H1 (cell line): ENCODE results near the gene CDT1. TPM values are rescaled to one million over a fixed set of nuclear protein-coding genes. Genes with fewer than 3 reads are reported as not detected.

Experiments
- CTCF ChIA-PET: fragments of 300-600 bp; sonication (Branson Sonifier 250); formaldehyde crosslinking; loops from one replicate; lab custom pipeline; 2021; ENCODE audit not compliant: partially characterized antibody; lab: Charles Lee
- POLR2A ChIA-PET: fragments of 300-600 bp; sonication (Branson Sonifier 250); formaldehyde crosslinking; loops from one replicate; lab custom pipeline; 2021; ENCODE audit warnings: inconsistent platforms; ENCODE audit not compliant: partially characterized antibody; lab: Charles Lee
- DNase-seq, 2 experiments: peaks; one replicate each; pipeline versions ENCODE4 v3.0.0 to v3.0.0-alpha.2; 2010 to 2022; ENCODE audit warnings: low spot score in 2 of 2, low read depth in 1 of 2, mixed read lengths in 1 of 2
- FAIRE-seq: peaks from 2 replicates; lab custom pipeline; 2011; peaks lifted over from hg19 to GRCh38; lab: Jason Lieb, UNC
- H2AFZ ChIP-seq: 2 replicates; pipeline ENCODE4 v1.8.1; 2012; ENCODE audit warnings: low read length, inconsistent platforms
- H2AK5ac ChIP-seq: 2 replicates; pipeline ENCODE4 v1.6.1; 2013; ENCODE audit warnings: low read depth, low read length
- H2BK120ac ChIP-seq: replicated peaks from 2 replicates; pipeline ENCODE3; 2013; ENCODE audit warnings: low read depth, low read length, inconsistent platforms
- H2BK12ac ChIP-seq: 2 replicates; pipeline ENCODE4 v1.6.1; 2013; ENCODE audit warnings: low read depth, low read length
- H2BK15ac ChIP-seq: 2 replicates; pipeline ENCODE4 v1.6.1; 2013; ENCODE audit warnings: low read length
- H2BK20ac ChIP-seq: 2 replicates; pipeline ENCODE4 v1.6.1; 2013; ENCODE audit warnings: low read length
- H2BK5ac ChIP-seq: 2 replicates; pipeline ENCODE4 v1.6.1; 2013; ENCODE audit warnings: low read depth, low read length
- H3K14ac ChIP-seq: 2 replicates; pipeline ENCODE4 v1.6.1; 2013; ENCODE audit warnings: inconsistent platforms; ENCODE audit not compliant: insufficient read length
- H3K18ac ChIP-seq: 2 replicates; pipeline ENCODE4 v1.6.1; 2013; ENCODE audit warnings: low read length; ENCODE audit errors: extremely low read depth
- H3K23ac ChIP-seq: 2 replicates; pipeline ENCODE4 v1.6.1; 2013; ENCODE audit warnings: inconsistent platforms; ENCODE audit not compliant: insufficient read length
- H3K23me2 ChIP-seq: 2 replicates; pipeline ENCODE4 v1.6.1; 2013; ENCODE audit warnings: low read depth, low read length
- H3K27ac ChIP-seq: 2 replicates; pipeline ENCODE4 v1.6.1; 2011; ENCODE audit warnings: low read depth, low read length, inconsistent platforms
- H3K27me3 ChIP-seq, 4 experiments: replicated peaks in 1 of 4; 1 replicate in 1 of 4; 2 replicates in 3 of 4; pipeline versions ENCODE4 v1.6.1 to v1.8.1; 2011 to 2013; ENCODE audit warnings: low read length in 3 of 4, mild to moderate bottlenecking in 3 of 4, inconsistent platforms in 2 of 4, mixed read lengths in 2 of 4, moderate library complexity in 1 of 4; ENCODE audit not compliant: control insufficient read depth in 3 of 4, insufficient read depth in 3 of 4; ENCODE audit errors: extremely low read depth in 1 of 4
- H3K36me3 ChIP-seq, 4 experiments: 2 replicates each; pipeline versions ENCODE4 v1.6.1 to v1.8.1; 2011 to 2013; ENCODE audit warnings: mild to moderate bottlenecking in 4 of 4, low read length in 3 of 4, moderate library complexity in 2 of 4, control low read depth in 1 of 4, inconsistent platforms in 1 of 4; ENCODE audit not compliant: insufficient read depth in 4 of 4, control insufficient read depth in 2 of 4
- H3K4ac ChIP-seq: replicated peaks from 2 replicates; pipeline ENCODE3; 2013; ENCODE audit warnings: low read length, low read depth, mixed read lengths, inconsistent platforms; ENCODE audit not compliant: insufficient read length
- H3K4me1 ChIP-seq, 4 experiments: replicated peaks in 1 of 4; 1 replicate in 1 of 4; 2 replicates in 3 of 4; pipeline versions ENCODE4 v1.6.1 to v1.8.1; 2011 to 2013; ENCODE audit warnings: low read length in 3 of 4, inconsistent platforms in 2 of 4, mixed read lengths in 1 of 4; ENCODE audit not compliant: insufficient read depth in 4 of 4, control insufficient read depth in 3 of 4
- H3K4me2 ChIP-seq, 2 experiments: 2 replicates each; pipeline versions ENCODE4 v1.6.1 to v1.8.1; 2011 to 2013; ENCODE audit warnings: low read depth in 2 of 2, low read length in 2 of 2, control low read depth in 1 of 2, inconsistent platforms in 1 of 2, mild to moderate bottlenecking in 1 of 2; ENCODE audit not compliant: insufficient read depth in 1 of 2
- H3K4me3 ChIP-seq, 4 experiments: fragments of 200-600, 300-600 bp in 1 of 4; sonication (generic), shearing (Covaris generic), sonication (Bioruptor Twin) in 1 of 4; 2 replicates each; pipeline versions ENCODE4 v1.5.1 to v1.8.1; 2011 to 2016; ENCODE audit warnings: low read length in 4 of 4, low read depth in 3 of 4, control low read depth in 2 of 4, inconsistent platforms in 2 of 4, mild to moderate bottlenecking in 2 of 4, mixed read lengths in 1 of 4, moderate library complexity in 1 of 4; ENCODE audit not compliant: insufficient read depth in 2 of 4; ENCODE audit errors: extremely low read depth in 1 of 4
- H3K56ac ChIP-seq: replicated peaks from 2 replicates; pipeline ENCODE3; 2013; ENCODE audit warnings: low read depth, mild to moderate bottlenecking, mixed read lengths, low read length, inconsistent platforms; ENCODE audit not compliant: insufficient read length
- H3K79me1 ChIP-seq: 2 replicates; pipeline ENCODE4 v1.6.1; 2013; ENCODE audit warnings: low read depth, low read length, control low read depth
- H3K79me2 ChIP-seq, 2 experiments: 2 replicates each; pipeline versions ENCODE4 v1.6.1 to v1.8.1; 2012 to 2013; ENCODE audit warnings: low read length in 2 of 2, mild to moderate bottlenecking in 2 of 2, inconsistent platforms in 1 of 2; ENCODE audit not compliant: insufficient read depth in 2 of 2, control insufficient read depth in 1 of 2
- H3K9ac ChIP-seq, 4 experiments: replicated peaks in 1 of 4; 1 replicate in 1 of 4; 2 replicates in 3 of 4; pipeline versions ENCODE4 v1.6.1 to v1.8.1; 2011 to 2013; ENCODE audit warnings: low read depth in 3 of 4, low read length in 3 of 4, control low read depth in 2 of 4, mild to moderate bottlenecking in 2 of 4, moderate library complexity in 2 of 4, inconsistent platforms in 1 of 4; ENCODE audit errors: extremely low read depth in 1 of 4
- H3K9me3 ChIP-seq, 2 experiments: 2 replicates each; pipeline versions ENCODE4 v1.6.1 to v1.8.1; 2012 to 2013; ENCODE audit warnings: mild to moderate bottlenecking in 2 of 2, moderate library complexity in 2 of 2, control low read depth in 1 of 2, inconsistent platforms in 1 of 2, low read depth in 1 of 2, low read length in 1 of 2, mixed read lengths in 1 of 2; ENCODE audit not compliant: insufficient read depth in 2 of 2
- H4K20me1 ChIP-seq, 2 experiments: replicated peaks in 1 of 2; 2 replicates each; pipeline versions ENCODE3 to v1.8.1; 2011 to 2013; ENCODE audit warnings: inconsistent platforms in 2 of 2, low read length in 2 of 2, mild to moderate bottlenecking in 1 of 2; ENCODE audit not compliant: insufficient read depth in 2 of 2, control insufficient read depth in 1 of 2
- H4K5ac ChIP-seq: 2 replicates; pipeline ENCODE4 v1.6.1; 2013; ENCODE audit warnings: low read length, low read depth, mixed read lengths, inconsistent platforms; ENCODE audit not compliant: insufficient read length
- H4K8ac ChIP-seq: 2 replicates; pipeline ENCODE4 v1.8.0; 2013; ENCODE audit warnings: mild to moderate bottlenecking, moderate library complexity, low read length, inconsistent platforms; ENCODE audit not compliant: insufficient read depth; ENCODE audit errors: extremely low read depth
- H4K91ac ChIP-seq: replicated peaks from 2 replicates; pipeline ENCODE3; 2013; ENCODE audit warnings: low read length, mixed read lengths, inconsistent platforms; ENCODE audit not compliant: insufficient read length
- CEBPB ChIP-seq: IDR thresholded peaks from 2 replicates; pipeline ENCODE4 v1.6.1; 2012; ENCODE audit warnings: low read depth, low read length
- CHD2 ChIP-seq: IDR thresholded peaks from 2 replicates; pipeline ENCODE4 v1.6.1; 2012; ENCODE audit warnings: low read length, improper control_type of control experiment
- FOSL1 ChIP-seq: IDR thresholded peaks from 2 replicates; pipeline ENCODE4 v1.6.1; 2011; ENCODE audit warnings: mild to moderate bottlenecking, low read depth, low read length, moderate library complexity; ENCODE audit not compliant: insufficient read depth
- GABPA ChIP-seq: IDR thresholded peaks from 2 replicates; pipeline ENCODE4 v1.6.1; 2011; ENCODE audit warnings: mild to moderate bottlenecking, low read length, moderate library complexity, borderline replicate concordance; ENCODE audit not compliant: insufficient read depth
- HDAC6 ChIP-seq: IDR thresholded peaks from one replicate; pipeline ENCODE4 v1.7.1; 2012; ENCODE audit warnings: low read depth, mild to moderate bottlenecking, inconsistent platforms, low read length, moderate library complexity
- MAFK ChIP-seq: IDR thresholded peaks from 2 replicates; pipeline ENCODE4 v1.6.1; 2012; ENCODE audit warnings: low read depth, mild to moderate bottlenecking, improper control_type of control experiment, low read length
- PHF8 ChIP-seq: fragments of 200-600 bp; sonication (generic); conservative IDR thresholded peaks from 2 replicates; pipeline ENCODE4 v1.7.1; 2012; ENCODE audit warnings: low read depth, mild to moderate bottlenecking, inconsistent platforms, low read length, moderate library complexity
- SIRT6 ChIP-seq: IDR thresholded peaks from one replicate; pipeline ENCODE4 v1.7.1; 2012; ENCODE audit warnings: low read length, inconsistent platforms
- SIX5 ChIP-seq: IDR thresholded peaks from 2 replicates; pipeline ENCODE4 v1.6.1; 2011; ENCODE audit warnings: mild to moderate bottlenecking, low read depth, low read length
- SP4 ChIP-seq: IDR thresholded peaks from 2 replicates; pipeline ENCODE4 v1.6.1; 2012; ENCODE audit warnings: low read length, inconsistent platforms
- TAF1 ChIP-seq: IDR thresholded peaks from 2 replicates; pipeline ENCODE4 v1.6.1; 2011; ENCODE audit warnings: mild to moderate bottlenecking, low read depth, low read length
- WGBS, 2 experiments: shearing (Covaris generic) in 1 of 2; methylation state at CpG; one replicate each; pipeline versions ENCODE4 v1.1.6 to v1.1.7; 2013 to 2015; ENCODE audit warnings: low lambda C conversion rate in 2 of 2, mixed read lengths in 2 of 2, inconsistent platforms in 1 of 2, low coverage in 1 of 2, missing lambda C conversion rate in 1 of 2; ENCODE audit not compliant: insufficient replicate concordance in 2 of 2, insufficient coverage in 1 of 2, insufficient read length in 1 of 2; ENCODE audit errors: extremely low coverage in 1 of 2, missing lambda C conversion rate in 1 of 2; 5-methylcytosine and 5-hydroxymethylcytosine counted together
- polyA plus RNA-seq, 7 experiments: library from polyadenylated mRNA; depleted of rRNA in 3 of 7; stranded (reverse) in 5 of 7; unstranded in 2 of 7; fragments of >200 nt in 5 of 7; fragments of 200-250 nt in 2 of 7; gene quantifications; 1 replicate in 5 of 7; 2 replicates in 1 of 7; 4 replicates in 1 of 7; pipeline versions ENCODE4 v1.2.1 to v1.2.3, GENCODE V29; 2011 to 2013; ENCODE audit warnings: missing spikeins in 2 of 7, mixed read lengths in 2 of 7
- total RNA-seq: library from RNA; stranded (reverse); fragmentation: NEBNext Ultra II Directional; extraction: Animal tissue kit (Norgen Biotek cat#: 25700); gene quantifications from 2 replicates; pipeline ENCODE4 v1.2.1, GENCODE V29; 2021
- TF ChIP-seq, protein P1 (sequence below): IDR thresholded peaks from 2 replicates; pipeline ENCODE4 v1.6.1; 2011; ENCODE audit warnings: low read length, improper control_type of control experiment

Gene CDT1
- total and polyA plus RNA-seq, 2 of the 8 experiments (the other 6 are each of a cell fraction or from before 2014, with no cell fraction given): 76.7 to 95.4 TPM

- no peak overlapping the region for H4K8ac ChIP-seq
- TF ChIP-seq CHD2 (no peak), SIX5 (no peak), SIRT6 (no peak), HDAC6 (no peak), PHF8 (no peak), GABPA (no peak), SP4 (no peak), MAFK (no peak), FOSL1 (no peak), TAF1 (no peak), CEBPB (no peak)
- TF ChIP-seq, protein P1, sequence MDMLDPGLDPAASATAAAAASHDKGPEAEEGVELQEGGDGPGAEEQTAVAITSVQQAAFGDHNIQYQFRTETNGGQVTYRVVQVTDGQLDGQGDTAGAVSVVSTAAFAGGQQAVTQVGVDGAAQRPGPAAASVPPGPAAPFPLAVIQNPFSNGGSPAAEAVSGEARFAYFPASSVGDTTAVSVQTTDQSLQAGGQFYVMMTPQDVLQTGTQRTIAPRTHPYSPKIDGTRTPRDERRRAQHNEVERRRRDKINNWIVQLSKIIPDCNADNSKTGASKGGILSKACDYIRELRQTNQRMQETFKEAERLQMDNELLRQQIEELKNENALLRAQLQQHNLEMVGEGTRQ: no peak
Observed at GRCh38 chr16:88854306-88855111, 50.9 kb downstream of the CDT1 start.

More at GRCh38 chr16:88854306-88855111, 50.9 kb downstream of the CDT1 start:
- POLR2A ChIA-PET: interaction anchor here (1.0 kb wide), 1 partner anchor 10 kb away, joined by 3 read pairs; no protein-coding TSS in a partner anchor
- Histone ChIP-seq H4K20me1 (peaks cover 2 to 13% of the 10 kb centered on the region in 2 experiments), H3K27me3 (no peaks in the 10 kb centered on the region), H3K18ac (no peak overlapping the region), H3K56ac (no peak overlapping the region), H3K79me2 (peaks cover 0 to 12% of the 10 kb centered on the region in 2 experiments; a peak in 1 of 4 replicates), H2BK20ac (no peak overlapping the region), H3K4ac (no peak overlapping the region), H2BK5ac (no peak overlapping the region), H4K91ac (no peak overlapping the region), H2AK5ac (no peak overlapping the region), H4K5ac (no peak overlapping the region), H3K4me2 (no peak overlapping the region; a peak in 1 of 4 replicates), H2BK15ac (no peak overlapping the region), H2AFZ (no peak overlapping the region), H3K27ac (no peak overlapping the region), H2BK120ac (no peak overlapping the region), H3K23ac (no peak overlapping the region), H2BK12ac (no peak overlapping the region), H3K4me1 (peaks cover 0 to 5% (median 3%) of the 10 kb centered on the region in 4 experiments; a peak in 5 of 7 replicates), H3K14ac (no peak overlapping the region), H3K9me3 (peaks cover 0 to 5% of the 10 kb centered on the region in 2 experiments; a peak in 1 of 4 replicates), H3K36me3 (peaks cover under 1 to 5% (median 3%) of the 10 kb centered on the region in 4 experiments; a peak in 6 of 8 replicates), H3K4me3 (no peak overlapping the region), H3K9ac (no peak overlapping the region), H3K79me1 (peaks cover 4% of the 10 kb centered on the region; the same call in 1 of the 2 replicates), H3K23me2 (peaks cover 2% of the 10 kb centered on the region)
- CTCF ChIA-PET: interaction anchor here (1.2 to 1.6 kb wide), 5 partner anchors 9 to 86 kb away, joined by 3 to 5 read pairs (median 4); no protein-coding TSS in a partner anchor
- 85% methylated on average over 19 of the region's 20 CpGs; no CpG with 5 or more reads in 1 of the 2 experiments for WGBS, 2 experiments
- DNase-seq (no peak), FAIRE-seq (no peak)
